ENCODE data around the gene CTDSPL.
"Not testable (repeated sequence)": the region's sequence is repeated elsewhere in the genome, so short reads cannot be mapped to it uniquely, and the experiment has no call there.

Gene CTDSPL

GRCh38 chr3:37964716-37965115 is 103.0 kb downstream of the CTDSPL start:
- H3K9ac ChIP-seq (ENCODE audit: low read depth, low read length), result no peak overlapping the region

GRCh38 chr3:37967260-37967881 is 105.7 kb downstream of the CTDSPL start:
- Histone ChIP-seq H3K4me1 (ENCODE audit: insufficient read depth, low read length) (peaks cover 12% of the 10 kb centered on the region), H3K9ac (ENCODE audit: low read depth, low read length) (no peak overlapping the region), H3K36me3 (ENCODE audit: insufficient read depth, low read depth, low read length) (no peaks in the 10 kb centered on the region; the same call in 1 of the 2 replicates), H3K9me3 (ENCODE audit: insufficient read depth, low read depth, low read length) (no peaks in the 10 kb centered on the region), H3K27me3 (ENCODE audit: insufficient read depth, low read length) (no peaks in the 10 kb centered on the region), H3K27ac (ENCODE audit: low read length) (no peak overlapping the region), H3K4me3 (ENCODE audit: low read length) (no peak overlapping the region)

More at GRCh38 chr3:37964716-37965115, 103.0 kb downstream of the CTDSPL start:
- Histone ChIP-seq H3K27me3 (ENCODE audit: insufficient read depth, low read length) (no peaks in the 10 kb centered on the region), H3K9me3 (ENCODE audit: insufficient read depth, low read depth, low read length) (no peaks in the 10 kb centered on the region), H3K36me3 (ENCODE audit: insufficient read depth, low read depth, low read length) (no peaks in the 10 kb centered on the region), H3K4me3 (ENCODE audit: low read length) (no peak overlapping the region), H3K4me1 (ENCODE audit: insufficient read depth, low read length) (peaks cover 23% of the 10 kb centered on the region), H3K27ac (ENCODE audit: low read length) (no peak overlapping the region)

- no peak overlapping the region for H3K27ac ChIP-seq (ENCODE audit: low read length)
- no peak overlapping the region for H3K4me3 ChIP-seq (ENCODE audit: low read length)
- H3K27me3 ChIP-seq (ENCODE audit: insufficient read depth, low read length), result no peaks in the 10 kb centered on the region
- H3K9me3 ChIP-seq (ENCODE audit: insufficient read depth, low read depth, low read length), result no peaks in the 10 kb centered on the region
- H3K4me1 ChIP-seq (ENCODE audit: insufficient read depth, low read length), result peaks cover 4% of the 10 kb centered on the region; the same call in 1 of the 2 replicates
- no peaks in the 10 kb centered on the region; the same call in 1 of the 2 replicates for H3K36me3 ChIP-seq (ENCODE audit: insufficient read depth, low read depth, low read length)
- no peak overlapping the region for H3K9ac ChIP-seq (ENCODE audit: low read depth, low read length)
Measured at GRCh38 chr3:37968199-37968598, 106.5 kb downstream of the CTDSPL start.

GRCh38 chr3:37968813-37969595 is 107.3 kb downstream of the CTDSPL start:
- H3K27ac ChIP-seq (ENCODE audit: low read length), result no peak overlapping the region
- no peak overlapping the region for H3K4me3 ChIP-seq (ENCODE audit: low read length)
- no peak overlapping the region for H3K9ac ChIP-seq (ENCODE audit: low read depth, low read length)
- 0 out of 2 replicates have a peak, but pooled peaks cover 2% of the 10 kb centered on the region for H3K4me1 ChIP-seq (ENCODE audit: insufficient read depth, low read length)
- H3K9me3 ChIP-seq (ENCODE audit: insufficient read depth, low read depth, low read length), result no peaks in the 10 kb centered on the region
- H3K36me3 ChIP-seq (ENCODE audit: insufficient read depth, low read depth, low read length), result no peaks in the 10 kb centered on the region; the same call in 1 of the 2 replicates
- H3K27me3 ChIP-seq (ENCODE audit: insufficient read depth, low read length), result no peaks in the 10 kb centered on the region

- H3K27ac ChIP-seq (ENCODE audit: low read length), result no peak overlapping the region
- no peaks in the 10 kb centered on the region for H3K9me3 ChIP-seq (ENCODE audit: insufficient read depth, low read depth, low read length)
- no peak overlapping the region for H3K4me3 ChIP-seq (ENCODE audit: low read length)
- no peaks in the 10 kb centered on the region; the same call in 1 of the 2 replicates for H3K36me3 ChIP-seq (ENCODE audit: insufficient read depth, low read depth, low read length)
- 0 out of 2 replicates have a peak, but pooled peaks cover 2% of the 10 kb centered on the region for H3K4me1 ChIP-seq (ENCODE audit: insufficient read depth, low read length)
- H3K9ac ChIP-seq (ENCODE audit: low read depth, low read length), result no peak overlapping the region
- no peaks in the 10 kb centered on the region for H3K27me3 ChIP-seq (ENCODE audit: insufficient read depth, low read length)
Measured at GRCh38 chr3:37969596-37970100, 108.0 kb downstream of the CTDSPL start.

GRCh38 chr3:37970802-37971201 is 109.1 kb downstream of the CTDSPL start:
- H3K4me1 ChIP-seq (ENCODE audit: insufficient read depth, low read length), result 0 out of 2 replicates have a peak, but pooled peaks cover 2% of the 10 kb centered on the region

GRCh38 chr3:37971467-37971866 is 109.8 kb downstream of the CTDSPL start:
- no peak overlapping the region for H3K9ac ChIP-seq (ENCODE audit: low read depth, low read length)
- peaks cover 11% of the 10 kb centered on the region for H3K36me3 ChIP-seq (ENCODE audit: insufficient read depth, low read depth, low read length)
- H3K27ac ChIP-seq (ENCODE audit: low read length), result no peak overlapping the region
- H3K27me3 ChIP-seq (ENCODE audit: insufficient read depth, low read length), result no peaks in the 10 kb centered on the region
- H3K4me3 ChIP-seq (ENCODE audit: low read length), result no peak overlapping the region
- H3K4me1 ChIP-seq (ENCODE audit: insufficient read depth, low read length), result 0 out of 2 replicates have a peak, but pooled peaks cover 2% of the 10 kb centered on the region
- H3K9me3 ChIP-seq (ENCODE audit: insufficient read depth, low read depth, low read length), result no peaks in the 10 kb centered on the region

More at GRCh38 chr3:37970802-37971201, 109.1 kb downstream of the CTDSPL start:
- H3K27me3 ChIP-seq (ENCODE audit: insufficient read depth, low read length), result no peaks in the 10 kb centered on the region
- no peak overlapping the region for H3K27ac ChIP-seq (ENCODE audit: low read length)
- no peak overlapping the region for H3K4me3 ChIP-seq (ENCODE audit: low read length)
- no peak overlapping the region for H3K9ac ChIP-seq (ENCODE audit: low read depth, low read length)
- H3K36me3 ChIP-seq (ENCODE audit: insufficient read depth, low read depth, low read length), result peaks cover 4% of the 10 kb centered on the region
- no peaks in the 10 kb centered on the region for H3K9me3 ChIP-seq (ENCODE audit: insufficient read depth, low read depth, low read length)

- H3K36me3 ChIP-seq (ENCODE audit: insufficient read depth, low read depth, low read length), result peaks cover 15% of the 10 kb centered on the region
- H3K27me3 ChIP-seq (ENCODE audit: insufficient read depth, low read length); H3K9me3 ChIP-seq (ENCODE audit: insufficient read depth, low read depth, low read length); H3K27ac ChIP-seq (ENCODE audit: low read length); H3K9ac ChIP-seq (ENCODE audit: low read depth, low read length); H3K4me3 ChIP-seq (ENCODE audit: low read length); H3K4me1 ChIP-seq (ENCODE audit: insufficient read depth, low read length): not testable (repeated sequence)
Measured at GRCh38 chr3:37972056-37972455, 110.4 kb downstream of the CTDSPL start.

GRCh38 chr3:37973246-37974054 is 111.8 kb downstream of the CTDSPL start:
- 0 out of 2 replicates have a peak, but pooled peaks cover 2% of the 10 kb centered on the region for H3K4me1 ChIP-seq (ENCODE audit: insufficient read depth, low read length)
- no peak overlapping the region for H3K27ac ChIP-seq (ENCODE audit: low read length)
- no peaks in the 10 kb centered on the region for H3K27me3 ChIP-seq (ENCODE audit: insufficient read depth, low read length)
- peaks cover 15% of the 10 kb centered on the region for H3K36me3 ChIP-seq (ENCODE audit: insufficient read depth, low read depth, low read length)
- H3K4me3 ChIP-seq (ENCODE audit: low read length), result no peak overlapping the region
- no peaks in the 10 kb centered on the region for H3K9me3 ChIP-seq (ENCODE audit: insufficient read depth, low read depth, low read length)
- H3K9ac ChIP-seq (ENCODE audit: low read depth, low read length), result no peak overlapping the region

GRCh38 chr3:37974121-37975083 is 112.7 kb downstream of the CTDSPL start:
- Histone ChIP-seq H3K36me3 (ENCODE audit: insufficient read depth, low read depth, low read length) (peaks cover 15% of the 10 kb centered on the region), H3K4me3 (ENCODE audit: low read length) (no peak overlapping the region), H3K9me3 (ENCODE audit: insufficient read depth, low read depth, low read length) (no peaks in the 10 kb centered on the region), H3K27me3 (ENCODE audit: insufficient read depth, low read length) (no peaks in the 10 kb centered on the region), H3K27ac (ENCODE audit: low read length) (no peak overlapping the region), H3K9ac (ENCODE audit: low read depth, low read length) (no peak overlapping the region), H3K4me1 (ENCODE audit: insufficient read depth, low read length) (no peaks in the 10 kb centered on the region)
